H1 (cell line): ENCODE results near the gene SLC4A7. TPM values are rescaled to one million over a fixed set of nuclear protein-coding genes. Genes with fewer than 3 reads are reported as not detected.

Source experiments
- CTCF ChIA-PET: fragments of 300-600 bp; sonication (Branson Sonifier 250); formaldehyde crosslinking; loops from one replicate; lab custom pipeline; 2021; ENCODE audit not compliant: partially characterized antibody; lab: Charles Lee
- POLR2A ChIA-PET: fragments of 300-600 bp; sonication (Branson Sonifier 250); formaldehyde crosslinking; loops from one replicate; lab custom pipeline; 2021; ENCODE audit warnings: inconsistent platforms; ENCODE audit not compliant: partially characterized antibody; lab: Charles Lee
- DNase-seq, 2 experiments: peaks; one replicate each; pipeline versions ENCODE4 v3.0.0 to v3.0.0-alpha.2; 2010 to 2022; ENCODE audit warnings: low spot score in 2 of 2, low read depth in 1 of 2, mixed read lengths in 1 of 2
- FAIRE-seq: peaks from 2 replicates; lab custom pipeline; 2011; peaks lifted over from hg19 to GRCh38; lab: Jason Lieb, UNC
- H2AFZ ChIP-seq: 2 replicates; pipeline ENCODE4 v1.8.1; 2012; ENCODE audit warnings: low read length, inconsistent platforms
- H2AK5ac ChIP-seq: 2 replicates; pipeline ENCODE4 v1.6.1; 2013; ENCODE audit warnings: low read depth, low read length
- H2BK120ac ChIP-seq: replicated peaks from 2 replicates; pipeline ENCODE3; 2013; ENCODE audit warnings: low read depth, low read length, inconsistent platforms
- H2BK12ac ChIP-seq: 2 replicates; pipeline ENCODE4 v1.6.1; 2013; ENCODE audit warnings: low read depth, low read length
- H2BK15ac ChIP-seq: 2 replicates; pipeline ENCODE4 v1.6.1; 2013; ENCODE audit warnings: low read length
- H2BK20ac ChIP-seq: 2 replicates; pipeline ENCODE4 v1.6.1; 2013; ENCODE audit warnings: low read length
- H2BK5ac ChIP-seq: 2 replicates; pipeline ENCODE4 v1.6.1; 2013; ENCODE audit warnings: low read depth, low read length
- H3K14ac ChIP-seq: 2 replicates; pipeline ENCODE4 v1.6.1; 2013; ENCODE audit warnings: inconsistent platforms; ENCODE audit not compliant: insufficient read length
- H3K18ac ChIP-seq: 2 replicates; pipeline ENCODE4 v1.6.1; 2013; ENCODE audit warnings: low read length; ENCODE audit errors: extremely low read depth
- H3K23ac ChIP-seq: 2 replicates; pipeline ENCODE4 v1.6.1; 2013; ENCODE audit warnings: inconsistent platforms; ENCODE audit not compliant: insufficient read length
- H3K23me2 ChIP-seq: 2 replicates; pipeline ENCODE4 v1.6.1; 2013; ENCODE audit warnings: low read depth, low read length
- H3K27ac ChIP-seq: 2 replicates; pipeline ENCODE4 v1.6.1; 2011; ENCODE audit warnings: low read depth, low read length, inconsistent platforms
- H3K27me3 ChIP-seq, 4 experiments: replicated peaks in 1 of 4; 1 replicate in 1 of 4; 2 replicates in 3 of 4; pipeline versions ENCODE4 v1.6.1 to v1.8.1; 2011 to 2013; ENCODE audit warnings: low read length in 3 of 4, mild to moderate bottlenecking in 3 of 4, inconsistent platforms in 2 of 4, mixed read lengths in 2 of 4, moderate library complexity in 1 of 4; ENCODE audit not compliant: control insufficient read depth in 3 of 4, insufficient read depth in 3 of 4; ENCODE audit errors: extremely low read depth in 1 of 4
- H3K36me3 ChIP-seq, 4 experiments: 2 replicates each; pipeline versions ENCODE4 v1.6.1 to v1.8.1; 2011 to 2013; ENCODE audit warnings: mild to moderate bottlenecking in 4 of 4, low read length in 3 of 4, moderate library complexity in 2 of 4, control low read depth in 1 of 4, inconsistent platforms in 1 of 4; ENCODE audit not compliant: insufficient read depth in 4 of 4, control insufficient read depth in 2 of 4
- H3K4ac ChIP-seq: replicated peaks from 2 replicates; pipeline ENCODE3; 2013; ENCODE audit warnings: low read length, low read depth, mixed read lengths, inconsistent platforms; ENCODE audit not compliant: insufficient read length
- H3K4me1 ChIP-seq, 4 experiments: replicated peaks in 1 of 4; 1 replicate in 1 of 4; 2 replicates in 3 of 4; pipeline versions ENCODE4 v1.6.1 to v1.8.1; 2011 to 2013; ENCODE audit warnings: low read length in 3 of 4, inconsistent platforms in 2 of 4, mixed read lengths in 1 of 4; ENCODE audit not compliant: insufficient read depth in 4 of 4, control insufficient read depth in 3 of 4
- H3K4me2 ChIP-seq, 2 experiments: 2 replicates each; pipeline versions ENCODE4 v1.6.1 to v1.8.1; 2011 to 2013; ENCODE audit warnings: low read depth in 2 of 2, low read length in 2 of 2, control low read depth in 1 of 2, inconsistent platforms in 1 of 2, mild to moderate bottlenecking in 1 of 2; ENCODE audit not compliant: insufficient read depth in 1 of 2
- H3K4me3 ChIP-seq, 4 experiments: fragments of 200-600, 300-600 bp in 1 of 4; sonication (generic), shearing (Covaris generic), sonication (Bioruptor Twin) in 1 of 4; 2 replicates each; pipeline versions ENCODE4 v1.5.1 to v1.8.1; 2011 to 2016; ENCODE audit warnings: low read length in 4 of 4, low read depth in 3 of 4, control low read depth in 2 of 4, inconsistent platforms in 2 of 4, mild to moderate bottlenecking in 2 of 4, mixed read lengths in 1 of 4, moderate library complexity in 1 of 4; ENCODE audit not compliant: insufficient read depth in 2 of 4; ENCODE audit errors: extremely low read depth in 1 of 4
- H3K56ac ChIP-seq: replicated peaks from 2 replicates; pipeline ENCODE3; 2013; ENCODE audit warnings: low read depth, mild to moderate bottlenecking, mixed read lengths, low read length, inconsistent platforms; ENCODE audit not compliant: insufficient read length
- H3K79me1 ChIP-seq: 2 replicates; pipeline ENCODE4 v1.6.1; 2013; ENCODE audit warnings: low read depth, low read length, control low read depth
- H3K79me2 ChIP-seq, 2 experiments: 2 replicates each; pipeline versions ENCODE4 v1.6.1 to v1.8.1; 2012 to 2013; ENCODE audit warnings: low read length in 2 of 2, mild to moderate bottlenecking in 2 of 2, inconsistent platforms in 1 of 2; ENCODE audit not compliant: insufficient read depth in 2 of 2, control insufficient read depth in 1 of 2
- H3K9ac ChIP-seq, 4 experiments: replicated peaks in 1 of 4; 1 replicate in 1 of 4; 2 replicates in 3 of 4; pipeline versions ENCODE4 v1.6.1 to v1.8.1; 2011 to 2013; ENCODE audit warnings: low read depth in 3 of 4, low read length in 3 of 4, control low read depth in 2 of 4, mild to moderate bottlenecking in 2 of 4, moderate library complexity in 2 of 4, inconsistent platforms in 1 of 4; ENCODE audit errors: extremely low read depth in 1 of 4
- H3K9me3 ChIP-seq, 2 experiments: 2 replicates each; pipeline versions ENCODE4 v1.6.1 to v1.8.1; 2012 to 2013; ENCODE audit warnings: mild to moderate bottlenecking in 2 of 2, moderate library complexity in 2 of 2, control low read depth in 1 of 2, inconsistent platforms in 1 of 2, low read depth in 1 of 2, low read length in 1 of 2, mixed read lengths in 1 of 2; ENCODE audit not compliant: insufficient read depth in 2 of 2
- H4K20me1 ChIP-seq, 2 experiments: replicated peaks in 1 of 2; 2 replicates each; pipeline versions ENCODE3 to v1.8.1; 2011 to 2013; ENCODE audit warnings: inconsistent platforms in 2 of 2, low read length in 2 of 2, mild to moderate bottlenecking in 1 of 2; ENCODE audit not compliant: insufficient read depth in 2 of 2, control insufficient read depth in 1 of 2
- H4K5ac ChIP-seq: 2 replicates; pipeline ENCODE4 v1.6.1; 2013; ENCODE audit warnings: low read length, low read depth, mixed read lengths, inconsistent platforms; ENCODE audit not compliant: insufficient read length
- H4K8ac ChIP-seq: 2 replicates; pipeline ENCODE4 v1.8.0; 2013; ENCODE audit warnings: mild to moderate bottlenecking, moderate library complexity, low read length, inconsistent platforms; ENCODE audit not compliant: insufficient read depth; ENCODE audit errors: extremely low read depth
- H4K91ac ChIP-seq: replicated peaks from 2 replicates; pipeline ENCODE3; 2013; ENCODE audit warnings: low read length, mixed read lengths, inconsistent platforms; ENCODE audit not compliant: insufficient read length
- EP300 ChIP-seq, 2 experiments: IDR thresholded peaks; 1 replicate in 1 of 2; 2 replicates in 1 of 2; pipeline ENCODE4 v1.6.1; 2011 to 2012; ENCODE audit warnings: low read depth in 2 of 2, low read length in 2 of 2, mild to moderate bottlenecking in 2 of 2, borderline replicate concordance in 1 of 2, inconsistent platforms in 1 of 2, moderate library complexity in 1 of 2
- GABPA ChIP-seq: IDR thresholded peaks from 2 replicates; pipeline ENCODE4 v1.6.1; 2011; ENCODE audit warnings: mild to moderate bottlenecking, low read length, moderate library complexity, borderline replicate concordance; ENCODE audit not compliant: insufficient read depth
- NANOG ChIP-seq: IDR thresholded peaks from 2 replicates; pipeline ENCODE4 v1.6.1; 2011; ENCODE audit warnings: low read length, low read depth, mild to moderate bottlenecking, inconsistent platforms; ENCODE audit not compliant: insufficient read depth, poor library complexity, severe bottlenecking
- NRF1 ChIP-seq: IDR thresholded peaks from 2 replicates; pipeline ENCODE4 v1.6.1; 2011; ENCODE audit warnings: mild to moderate bottlenecking, low read depth, low read length, improper control_type of control experiment
- PHF8 ChIP-seq: fragments of 200-600 bp; sonication (generic); conservative IDR thresholded peaks from 2 replicates; pipeline ENCODE4 v1.7.1; 2012; ENCODE audit warnings: low read depth, mild to moderate bottlenecking, inconsistent platforms, low read length, moderate library complexity
- RAD21 ChIP-seq, 2 experiments: IDR thresholded peaks in 1 of 2; conservative IDR thresholded peaks in 1 of 2; 2 replicates each; pipeline ENCODE4 v1.6.1; 2011; ENCODE audit warnings: low read depth in 2 of 2, low read length in 2 of 2, improper control_type of control experiment in 1 of 2, inconsistent platforms in 1 of 2, mild to moderate bottlenecking in 1 of 2, moderate library complexity in 1 of 2
- RBBP5 ChIP-seq: IDR thresholded peaks from 2 replicates; pipeline ENCODE4 v1.7.1; 2012; ENCODE audit warnings: low read depth, mild to moderate bottlenecking, inconsistent platforms, low read length, moderate library complexity, borderline replicate concordance
- RXRA ChIP-seq: IDR thresholded peaks from 2 replicates; pipeline ENCODE4 v1.6.1; 2011; ENCODE audit warnings: low read depth, mild to moderate bottlenecking, low read length, moderate library complexity; ENCODE audit not compliant: insufficient read depth
- TBP ChIP-seq: IDR thresholded peaks from 2 replicates; pipeline ENCODE4 v1.6.1; 2011; ENCODE audit warnings: low read depth, low read length, improper control_type of control experiment
- ZNF274 ChIP-seq: IDR thresholded peaks from 2 replicates; pipeline ENCODE4 v1.7.0; 2012; ENCODE audit warnings: low read length, borderline replicate concordance; ENCODE audit errors: extremely low read depth
- WGBS, 2 experiments: shearing (Covaris generic) in 1 of 2; methylation state at CpG; one replicate each; pipeline versions ENCODE4 v1.1.6 to v1.1.7; 2013 to 2015; ENCODE audit warnings: low lambda C conversion rate in 2 of 2, mixed read lengths in 2 of 2, inconsistent platforms in 1 of 2, low coverage in 1 of 2, missing lambda C conversion rate in 1 of 2; ENCODE audit not compliant: insufficient replicate concordance in 2 of 2, insufficient coverage in 1 of 2, insufficient read length in 1 of 2; ENCODE audit errors: extremely low coverage in 1 of 2, missing lambda C conversion rate in 1 of 2; 5-methylcytosine and 5-hydroxymethylcytosine counted together
- polyA plus RNA-seq, 7 experiments: library from polyadenylated mRNA; depleted of rRNA in 3 of 7; stranded (reverse) in 5 of 7; unstranded in 2 of 7; fragments of >200 nt in 5 of 7; fragments of 200-250 nt in 2 of 7; gene quantifications; 1 replicate in 5 of 7; 2 replicates in 1 of 7; 4 replicates in 1 of 7; pipeline versions ENCODE4 v1.2.1 to v1.2.3, GENCODE V29; 2011 to 2013; ENCODE audit warnings: missing spikeins in 2 of 7, mixed read lengths in 2 of 7
- total RNA-seq: library from RNA; stranded (reverse); fragmentation: NEBNext Ultra II Directional; extraction: Animal tissue kit (Norgen Biotek cat#: 25700); gene quantifications from 2 replicates; pipeline ENCODE4 v1.2.1, GENCODE V29; 2021

SLC4A7 gene
- total and polyA plus RNA-seq, 2 of the 8 experiments (the other 6 are each of a cell fraction or from before 2014, with no cell fraction given): 14.9 to 70.5 TPM

GRCh38 chr3:27423463-27423862 is 60.7 kb downstream of the SLC4A7 start:
- H4K91ac ChIP-seq: no peak overlapping the region
- no peak overlapping the region for H2BK20ac ChIP-seq
- H3K9ac ChIP-seq: no peak overlapping the region
- no peaks in the 10 kb centered on the region for H3K9me3 ChIP-seq
- no peak overlapping the region for H2BK12ac ChIP-seq
- POLR2A ChIA-PET: no interaction called here
- no peaks in the 10 kb centered on the region for H3K4me1 ChIP-seq
- no peak overlapping the region for H3K23ac ChIP-seq
- H4K5ac ChIP-seq: no peak overlapping the region
- no peak overlapping the region for H2AFZ ChIP-seq
- peaks cover 0 to 46% (median 25%) of the 10 kb centered on the region in 4 experiments; a peak in 6 of 8 replicates for H3K36me3 ChIP-seq
- peaks cover 0 to 2% of the 10 kb centered on the region in 2 experiments for H4K20me1 ChIP-seq
- CTCF ChIA-PET: no interaction called here
- no peaks in the 10 kb centered on the region for H3K79me1 ChIP-seq
- no peaks in the 10 kb centered on the region for H3K27me3 ChIP-seq
- WGBS, 2 experiments: 84% methylated on average over 5 of the region's 5 CpGs; no CpG with 5 or more reads in 1 of the 2 experiments
- no peak overlapping the region for H3K56ac ChIP-seq
- H3K4ac ChIP-seq: no peak overlapping the region
- no peak overlapping the region for H3K18ac ChIP-seq
- DNase-seq: no peak
- H4K8ac ChIP-seq: no peak overlapping the region
- H2BK120ac ChIP-seq: no peak overlapping the region
- FAIRE-seq: no peak
- no peak overlapping the region for H2BK15ac ChIP-seq
- H2AK5ac ChIP-seq: no peak overlapping the region
- H3K27ac ChIP-seq: no peak overlapping the region
- no peak overlapping the region for H2BK5ac ChIP-seq
- H3K4me3 ChIP-seq: no peak overlapping the region
- H3K23me2 ChIP-seq: no peaks in the 10 kb centered on the region
- no peaks in the 10 kb centered on the region for H3K79me2 ChIP-seq
- no peak overlapping the region for H3K4me2 ChIP-seq
- H3K14ac ChIP-seq: no peak overlapping the region
- no peak for TF ChIP-seq RXRA
- TF ChIP-seq ZNF274: no peak
- no peak for TF ChIP-seq GABPA
- no peak for TF ChIP-seq RAD21 (IDR thresholded peaks at IDR 0.05 in 1 of 2, conservative IDR thresholded peaks at IDR 0.05 in 1 of 2; ENCODE audit: low read depth in 2 of 2, low read length in 2 of 2)
- no peak for TF ChIP-seq NANOG
- TF ChIP-seq PHF8: no peak
- no peak for TF ChIP-seq EP300 (IDR thresholded peaks at IDR 0.05; ENCODE audit: borderline replicate concordance in 1 of 2, low read depth in 2 of 2, low read length in 2 of 2)
- no peak for TF ChIP-seq NRF1
- TF ChIP-seq TBP: no peak
- no peak for TF ChIP-seq RBBP5
